Glomerular endothelial cell (primary cell): Measurements from ENCODE around the gene CRYBA4. TPM values are rescaled to one million over a fixed set of nuclear protein-coding genes. Genes with fewer than 3 reads are reported as not detected.

ENCODE experiments used
- DNase-seq: peaks from one replicate; pipeline ENCODE4 v3.0.0-alpha.2; 2011; ENCODE audit warnings: low read depth, low spot score; ENCODE audit errors: extremely low read depth
- total RNA-seq: library from RNA; depleted of rRNA; stranded (reverse); fragments of >200 nt; gene quantifications from 2 replicates; pipeline ENCODE4 v1.2.3, GENCODE V29; 2015

Gene CRYBA4
- total RNA-seq, 1 donor from 2014 or later = not detected

DNA sequence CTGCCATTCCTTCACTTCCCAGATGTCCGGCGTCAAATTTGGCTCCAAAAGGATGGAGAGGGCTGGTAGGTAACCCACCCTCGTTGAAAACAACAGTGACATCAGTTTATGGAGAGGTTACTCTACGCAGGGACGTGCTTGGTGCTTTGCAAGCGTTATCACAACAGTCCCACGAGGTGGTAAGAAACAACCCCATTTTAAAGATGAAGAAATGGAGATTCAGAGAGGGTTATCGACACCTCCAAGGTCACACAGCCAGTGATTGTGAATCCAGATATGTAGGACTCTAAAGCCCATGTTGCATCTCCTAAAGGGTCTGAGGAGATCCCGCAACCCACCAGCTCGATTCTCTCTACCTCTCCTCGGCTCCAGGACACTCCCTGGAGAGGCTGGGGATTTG lies 36.4 kb downstream of the CRYBA4 start:
- DNase-seq = no peak

DNA sequence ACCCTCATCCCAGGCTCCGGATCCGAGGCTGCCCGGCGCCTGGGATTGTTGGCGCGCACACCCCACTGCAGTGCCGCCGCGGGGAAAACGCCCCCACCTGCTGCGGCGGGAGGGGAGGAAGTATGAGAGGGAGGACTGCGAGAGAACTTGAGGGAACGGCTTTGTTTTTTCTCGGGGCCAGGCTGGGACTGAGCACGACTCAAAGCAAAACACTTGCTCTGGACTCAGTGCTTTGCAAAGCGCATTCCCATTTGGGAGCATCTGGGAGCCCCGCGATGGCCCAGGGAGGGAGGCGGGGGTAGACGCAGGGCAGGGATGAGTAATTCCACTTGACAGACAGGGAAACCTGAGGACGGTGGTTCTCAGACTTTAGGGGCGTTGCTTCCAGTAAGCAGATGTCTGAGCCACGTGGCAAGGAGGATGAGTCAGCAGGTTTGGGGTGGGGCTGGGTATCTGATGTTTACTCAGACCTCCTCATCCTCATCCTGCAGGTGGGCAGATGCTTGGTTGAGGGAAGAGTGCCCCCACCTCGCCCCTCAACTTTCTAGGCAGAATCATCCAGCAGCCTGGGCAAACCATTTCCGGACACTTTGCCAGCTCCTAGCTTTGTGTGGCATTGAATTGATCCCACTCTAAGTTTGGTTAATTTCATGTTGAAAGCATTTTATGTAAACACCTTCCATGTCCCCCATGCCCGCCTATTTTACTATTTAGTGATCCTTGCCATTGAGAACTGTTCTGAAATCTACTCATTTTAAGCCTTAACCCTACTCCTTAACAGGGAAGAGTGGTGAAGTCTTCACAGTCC lies 37.1 kb downstream of the CRYBA4 start:
- DNase-seq = no peak

DNA sequence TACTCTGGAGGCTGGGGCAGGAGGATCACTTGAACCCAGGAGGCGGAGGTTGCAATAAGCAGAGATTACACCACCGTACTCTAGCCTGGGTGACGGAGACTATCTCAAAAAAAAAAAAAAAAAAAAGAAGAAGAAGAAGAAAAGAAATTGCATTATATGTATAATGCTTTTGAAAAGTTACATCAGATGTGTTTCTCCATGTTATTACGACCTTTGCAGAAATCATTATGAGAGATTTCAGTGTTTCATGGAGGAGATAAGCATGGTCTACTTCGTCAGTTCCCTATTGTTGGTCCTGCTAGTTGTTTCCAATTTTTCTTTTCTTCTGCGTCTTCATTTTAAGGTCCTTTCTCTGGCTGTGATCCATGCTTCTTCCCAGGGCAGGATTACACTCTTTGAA lies 38.6 kb downstream of the CRYBA4 start:
- DNase-seq = no peak

GRCh38 chr22:26660961-26661578 lies 39.3 kb downstream of the CRYBA4 start:
- no peak for DNase-seq

- no peak for DNase-seq
Observed at GRCh38 chr22:26662160-26662559, 40.4 kb downstream of the CRYBA4 start.

- no peak for DNase-seq
Observed at GRCh38 chr22:26663374-26663923, 41.7 kb downstream of the CRYBA4 start.

DNA sequence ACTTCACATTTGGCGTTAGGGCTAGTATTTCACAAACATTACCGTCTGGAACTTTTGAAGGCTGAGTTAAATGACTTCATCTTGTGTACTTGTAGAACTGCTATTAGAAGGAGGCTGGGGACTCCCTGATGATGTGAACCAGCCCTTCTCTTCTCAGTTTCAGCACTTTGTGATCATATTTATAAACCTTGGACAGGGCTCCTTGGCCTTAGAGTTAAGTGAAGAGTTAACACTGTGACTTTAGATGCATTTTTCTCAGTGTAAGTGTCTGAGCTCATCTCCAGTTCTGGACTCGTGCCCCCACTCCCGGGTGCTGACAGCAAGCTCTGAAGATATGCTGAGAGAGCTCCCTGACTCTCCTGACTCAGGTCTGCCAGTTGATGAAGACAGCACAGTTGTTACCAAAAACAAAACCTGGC lies 44.1 kb downstream of the CRYBA4 start:
- no peak for DNase-seq

GRCh38 chr22:26667140-26667539 lies 45.4 kb downstream of the CRYBA4 start:
- DNase-seq = no peak

DNA sequence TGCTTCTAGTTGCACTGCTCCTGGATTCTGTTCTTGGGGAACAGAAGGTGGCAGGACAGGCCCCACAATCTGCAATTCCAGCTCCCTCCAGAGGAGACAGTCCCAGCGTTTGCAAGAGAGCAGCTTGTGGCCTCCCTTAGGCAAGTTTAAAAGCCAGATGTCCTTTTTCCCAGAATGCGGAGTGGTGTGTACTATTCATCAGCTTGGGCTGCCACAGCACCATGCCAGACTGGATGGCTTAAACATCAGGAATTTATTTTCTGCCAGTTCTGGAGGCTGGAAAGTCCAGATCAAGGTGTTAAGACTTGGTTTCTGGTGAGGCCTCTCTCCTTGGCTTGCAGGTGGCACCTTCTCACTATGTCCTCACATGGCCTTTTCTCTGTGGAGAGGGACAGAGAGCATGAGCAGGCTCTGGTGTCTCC lies 47.3 kb downstream of the CRYBA4 start:
- no peak for DNase-seq

DNA sequence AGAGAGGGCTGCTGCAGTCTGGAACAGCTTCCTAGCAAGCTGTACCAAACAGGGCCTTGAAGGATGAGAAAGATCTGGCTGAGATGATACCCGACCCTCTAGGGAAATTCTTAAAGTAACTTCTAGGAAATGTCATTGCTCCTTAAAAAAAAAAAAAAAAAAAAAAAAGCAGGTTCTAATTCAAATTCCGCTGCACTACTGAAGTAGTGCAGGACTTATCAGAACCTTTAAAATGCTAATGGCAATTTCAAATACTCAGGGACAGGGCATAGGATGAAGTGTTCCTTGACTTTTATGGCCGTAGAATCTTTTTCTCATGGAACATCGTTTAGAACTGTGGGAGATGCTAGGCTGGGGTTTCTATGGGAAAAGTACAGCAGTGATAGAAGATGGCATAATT lies 48.7 kb downstream of the CRYBA4 start:
- DNase-seq = no peak

GRCh38 chr22:26671317-26672059 lies 49.7 kb downstream of the CRYBA4 start:
- DNase-seq = no peak

GRCh38 chr22:26672060-26672471 lies 50.3 kb downstream of the CRYBA4 start:
- DNase-seq = no peak

GRCh38 chr22:26672590-26673468 lies 51.1 kb downstream of the CRYBA4 start:
- no peak for DNase-seq

GRCh38 chr22:26673486-26673885 lies 51.7 kb downstream of the CRYBA4 start:
- no peak for DNase-seq

DNA sequence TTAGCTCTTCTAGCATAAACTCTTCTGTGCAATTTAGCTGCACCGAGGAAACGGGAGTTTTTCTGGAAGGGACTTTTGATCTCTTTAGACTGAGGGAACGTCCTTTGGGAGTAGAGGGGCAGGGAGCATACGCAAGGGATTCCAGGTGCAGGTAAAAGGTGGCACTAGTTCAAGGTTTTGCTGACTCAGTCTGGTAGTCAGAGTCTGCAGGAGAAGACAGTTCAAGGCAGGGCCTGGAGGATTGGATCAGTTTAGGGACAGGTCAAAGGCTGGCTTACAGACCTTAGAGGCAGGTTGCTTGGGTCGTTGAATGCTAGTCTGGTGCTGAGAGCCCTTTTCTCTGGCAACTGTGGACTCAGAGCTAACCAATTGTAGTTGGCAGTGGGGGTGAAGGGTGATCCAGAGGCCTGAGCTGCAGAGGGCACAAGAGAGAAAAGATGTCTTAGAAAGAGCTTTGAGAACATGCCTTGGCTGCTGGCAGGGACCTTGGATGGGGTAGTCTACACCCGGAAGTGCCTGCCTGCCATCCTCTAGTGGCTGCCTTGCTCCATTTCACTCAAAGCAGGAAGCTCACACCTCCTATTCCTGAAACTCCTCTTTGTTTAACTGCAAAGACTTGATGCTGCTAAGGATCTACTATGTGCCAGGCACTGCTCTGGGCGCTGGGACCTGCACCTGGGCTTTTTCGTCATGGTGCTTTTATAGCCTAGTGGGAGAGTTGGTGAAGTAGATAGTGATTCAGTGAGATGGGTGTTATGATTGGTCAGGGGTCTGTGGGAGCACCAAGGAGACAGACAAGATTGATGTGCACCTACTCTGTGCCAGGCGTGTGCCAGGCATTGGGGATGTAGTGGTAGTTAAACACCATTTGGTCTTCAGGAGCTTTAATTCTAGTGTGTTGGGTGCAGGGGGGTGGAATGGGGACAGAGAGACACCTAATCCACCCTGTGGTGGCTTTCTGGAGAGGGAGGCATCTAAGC lies 52.7 kb downstream of the CRYBA4 start:
- DNase-seq = no peak

- DNase-seq = no peak
Observed at GRCh38 chr22:26675687-26676268, 54.0 kb downstream of the CRYBA4 start.

DNA sequence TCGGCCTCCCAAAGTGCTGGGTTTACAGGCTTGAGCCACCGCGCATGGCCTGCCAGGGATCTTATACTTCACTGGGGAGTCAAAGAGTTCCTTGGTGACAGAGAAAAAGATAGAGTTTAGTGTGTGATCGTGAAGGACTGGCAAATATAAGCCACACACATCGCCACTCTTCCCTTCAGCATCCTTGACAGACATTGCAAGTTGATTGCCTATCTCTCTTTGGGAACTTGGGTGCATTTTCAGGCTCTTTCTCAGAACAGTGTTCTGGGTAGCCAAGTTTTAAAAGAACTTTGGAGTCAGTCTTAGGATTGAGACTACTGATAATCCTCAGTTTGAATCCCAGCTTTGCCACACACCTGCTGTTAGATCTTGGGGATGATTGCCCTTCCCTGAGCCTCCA lies 55.5 kb downstream of the CRYBA4 start:
- DNase-seq = no peak

- DNase-seq = peak; percentile 62
Observed at GRCh38 chr22:26679003-26679629, 57.4 kb downstream of the CRYBA4 start.
